ENCODE results near the gene NHEJ1.

NHEJ1 gene

DNA sequence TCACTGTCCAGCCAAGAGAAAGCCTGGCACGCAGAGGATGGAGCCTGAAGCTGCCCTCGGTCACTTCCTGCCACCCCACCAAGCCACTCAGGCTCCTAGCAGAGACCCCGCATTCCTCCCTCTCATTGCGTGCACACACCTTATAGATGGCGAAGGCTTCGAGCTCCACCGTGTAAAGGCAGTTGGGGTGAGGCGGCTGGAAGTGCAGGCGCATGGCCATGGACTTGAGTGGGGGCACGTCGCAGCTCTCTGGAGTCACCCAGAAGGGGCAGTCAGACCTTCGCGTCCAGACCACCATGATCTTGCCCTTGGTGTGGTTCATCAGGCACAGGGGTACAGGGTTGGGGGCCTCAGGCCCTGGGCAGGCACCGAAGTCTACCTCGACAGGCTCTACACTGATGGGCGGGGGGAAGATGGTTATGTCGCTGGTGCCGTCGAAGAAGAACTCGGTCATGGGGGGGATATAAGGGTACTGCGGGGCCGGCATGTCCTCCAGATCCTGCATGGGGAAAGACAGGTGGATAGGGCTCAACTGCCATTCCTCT, 133.0 kb downstream of the NHEJ1 start:
- DNase-seq = no peak

DNA sequence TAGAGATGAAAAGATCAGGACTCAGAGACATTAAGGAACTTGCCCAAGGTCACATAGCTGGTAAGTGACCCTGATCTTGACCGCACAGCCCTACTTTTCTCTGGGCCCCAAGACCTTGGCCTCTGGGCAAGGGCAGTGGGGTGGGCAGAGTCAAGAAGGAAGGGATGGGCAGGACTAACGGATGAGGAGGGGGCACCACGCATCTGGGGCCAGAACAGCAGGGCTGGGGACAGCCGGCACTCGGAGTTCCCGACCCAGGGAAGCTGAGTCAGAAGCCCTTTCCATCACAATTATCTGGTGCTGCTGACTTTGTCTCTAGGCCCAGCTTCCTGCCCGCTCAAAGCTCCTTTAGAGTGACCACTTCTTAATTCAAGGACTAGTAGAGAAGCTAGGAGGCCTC, 133.7 kb downstream of the NHEJ1 start:
- no peak for DNase-seq

DNA sequence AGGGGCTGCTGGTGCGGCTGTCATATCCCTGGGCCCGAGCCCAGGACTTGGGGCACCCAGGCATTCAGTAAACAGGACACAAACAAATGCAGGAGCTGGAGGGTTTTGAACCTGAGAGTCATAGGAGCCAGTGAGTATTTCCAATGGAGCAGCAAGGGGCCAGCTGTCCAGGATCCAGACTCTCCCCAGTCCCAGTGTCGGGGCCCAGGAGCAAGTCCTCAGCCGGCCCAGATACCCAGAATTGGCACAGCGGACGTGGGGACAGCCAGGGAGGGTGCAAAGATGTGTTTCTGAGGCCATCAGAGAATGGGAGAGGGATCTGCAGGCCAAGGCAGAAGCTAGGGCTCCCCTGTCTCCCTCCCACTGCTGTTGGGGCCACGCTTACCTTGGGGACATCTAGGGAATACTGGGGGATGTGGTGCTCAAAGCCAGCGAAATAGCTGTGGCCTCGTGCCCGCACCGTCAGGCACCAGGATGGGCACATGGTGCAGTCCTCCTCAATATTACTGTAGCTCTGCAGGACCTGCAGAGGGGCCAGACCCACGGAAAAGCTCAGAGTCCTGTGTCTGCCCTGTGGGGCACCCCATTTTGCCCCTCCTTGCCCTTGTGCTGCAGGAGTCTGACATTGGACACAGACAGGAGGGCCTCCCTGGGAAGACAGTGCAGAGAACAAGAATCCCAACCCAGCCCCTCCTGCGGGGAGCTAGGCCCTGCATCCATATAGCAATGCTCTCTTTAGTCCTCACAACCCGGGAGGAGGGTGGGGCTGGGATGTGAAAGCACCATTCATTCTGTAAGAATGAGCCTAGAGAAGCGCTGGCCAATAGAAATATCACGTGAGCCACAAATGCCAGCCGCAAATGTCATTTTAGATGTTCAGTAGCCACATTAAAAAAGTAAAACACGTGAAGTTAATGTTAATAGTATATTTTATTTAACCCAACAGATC, 134.7 kb downstream of the NHEJ1 start:
- no peak for DNase-seq

Measured in NCI-H1417 (cell line).